GM23338 (cell line): ENCODE measurements around the gene CERS1. TPM values are rescaled to one million over a fixed set of nuclear protein-coding genes. Genes with fewer than 3 reads are reported as not detected.

Experiments
- ATAC-seq: fragments of 200-7000 bp; cut with Tn5 transposase; 3 replicates; pipeline ENCODE4 v1.9.1; 2020
- DNase-seq: peaks from one replicate; pipeline ENCODE4 v3.0.0-alpha.2; 2015; ENCODE audit warnings: low spot score
- H2AFZ ChIP-seq: fragments of 200-600 bp; sonication (generic); 2 replicates; pipeline ENCODE4 v1.8.0; 2016; ENCODE audit warnings: antibody characterized with exemption, mild to moderate bottlenecking, moderate library complexity
- H3F3A ChIP-seq: fragments of 200-600 bp; sonication (generic); replicated peaks from 2 replicates; pipeline ENCODE4 v1.8.0; 2017; ENCODE audit warnings: antibody characterized with exemption, mixed run types, low read depth
- H3K27ac ChIP-seq: fragments of 200-600 bp; sonication (generic); 2 replicates; pipeline ENCODE4 v1.6.1; 2016; ENCODE audit warnings: low read depth
- H3K27me3 ChIP-seq: fragments of 200-600 bp; sonication (generic); 2 replicates; pipeline ENCODE4 v1.8.0; 2016; ENCODE audit warnings: mild to moderate bottlenecking, mixed run types, moderate library complexity; ENCODE audit not compliant: insufficient read depth
- H3K36me3 ChIP-seq: fragments of 200-600 bp; sonication (generic); 2 replicates; pipeline ENCODE4 v1.8.0; 2016; ENCODE audit warnings: mild to moderate bottlenecking; ENCODE audit not compliant: insufficient read depth
- H3K4me1 ChIP-seq: fragments of 200-600 bp; sonication (generic); 2 replicates; pipeline ENCODE4 v1.8.0; 2016; ENCODE audit warnings: mild to moderate bottlenecking, moderate library complexity; ENCODE audit not compliant: insufficient read depth
- H3K4me2 ChIP-seq: fragments of 200-600 bp; sonication (generic); 2 replicates; pipeline ENCODE4 v1.7.1; 2017; ENCODE audit warnings: mixed run types
- H3K4me3 ChIP-seq: fragments of 200-600 bp; sonication (generic); 2 replicates; pipeline ENCODE4 v1.6.1; 2016; ENCODE audit warnings: mixed run types
- H3K79me2 ChIP-seq: fragments of 200-600 bp; sonication (generic); replicated peaks from 2 replicates; pipeline ENCODE4 v1.8.0; 2017; ENCODE audit warnings: mild to moderate bottlenecking; ENCODE audit not compliant: insufficient read depth
- H3K9me2 ChIP-seq: fragments of 200-600 bp; sonication (generic); 2 replicates; pipeline ENCODE4 v1.8.0; 2017; ENCODE audit not compliant: insufficient read depth
- H4K20me1 ChIP-seq: fragments of 200-600 bp; sonication (generic); replicated peaks from 2 replicates; pipeline ENCODE4 v1.8.0; 2017; ENCODE audit warnings: mild to moderate bottlenecking; ENCODE audit not compliant: insufficient read depth
- H3K27ac Mint-ChIP-seq: 2 replicates; pipeline ENCODE4 v1.8.0; 2020; ENCODE audit warnings: inconsistent platforms, mild to moderate bottlenecking, moderate library complexity, mixed read lengths
- H3K27me3 Mint-ChIP-seq: 3 replicates; pipeline ENCODE4 v1.8.0; 2022; ENCODE audit warnings: low read depth, mild to moderate bottlenecking, moderate library complexity, mixed read lengths, inconsistent platforms; ENCODE audit not compliant: insufficient read depth, poor library complexity
- H3K36me3 Mint-ChIP-seq: 3 replicates; pipeline ENCODE4 v1.8.0; 2021; ENCODE audit warnings: low read depth, mild to moderate bottlenecking, inconsistent platforms, moderate library complexity, mixed read lengths
- H3K4me1 Mint-ChIP-seq: 3 replicates; pipeline ENCODE4 v1.8.0; 2020; ENCODE audit warnings: mild to moderate bottlenecking, inconsistent platforms, mixed read lengths
- H3K4me3 Mint-ChIP-seq: 3 replicates; pipeline ENCODE4 v1.8.0; 2021; ENCODE audit warnings: moderate library complexity, mild to moderate bottlenecking, inconsistent platforms, mixed read lengths
- H3K9me3 Mint-ChIP-seq: 3 replicates; pipeline ENCODE4 v1.8.0; 2020; ENCODE audit warnings: moderate library complexity, mild to moderate bottlenecking, inconsistent platforms, mixed read lengths
- CREB1 ChIP-seq: fragments of 250-450 bp; sonication (Bioruptor Pico); IDR thresholded peaks from 2 replicates; pipeline ENCODE4 v1.5.0; 2020; ENCODE audit warnings: low read depth, mild to moderate bottlenecking, moderate library complexity
- EZH2 ChIP-seq: fragments of 200-600 bp; sonication (generic); IDR thresholded peaks from one replicate; pipeline ENCODE4 v1.8.0; 2017; ENCODE audit warnings: antibody characterized with exemption, mild to moderate bottlenecking, low read depth; ENCODE audit not compliant: unreplicated experiment
- EZH2phosphoT487 ChIP-seq: fragments of 200-600 bp; sonication (generic); IDR thresholded peaks from one replicate; pipeline ENCODE4 v1.8.1; 2018; ENCODE audit warnings: antibody characterized with exemption; ENCODE audit not compliant: unreplicated experiment
- JUNB ChIP-seq: IDR thresholded peaks from one replicate; pipeline ENCODE4 v1.6.1; 2016; ENCODE audit warnings: antibody characterized with exemption; ENCODE audit not compliant: unreplicated experiment
- NANOG ChIP-seq: IDR thresholded peaks from 2 replicates; pipeline ENCODE4 v1.6.1; 2016; ENCODE audit warnings: antibody characterized with exemption, borderline replicate concordance
- POLR2AphosphoS5 ChIP-seq: IDR thresholded peaks from 2 replicates; pipeline ENCODE4 v1.6.1; 2016; ENCODE audit warnings: antibody characterized with exemption, low read depth
- ZNF114 ChIP-seq: fragments of 250-450 bp; sonication (Bioruptor Pico); IDR thresholded peaks from 2 replicates; pipeline ENCODE4 v1.5.0; 2020; ENCODE audit warnings: mild to moderate bottlenecking, moderate library complexity
- ZNF331 ChIP-seq: fragments of 250-450 bp; sonication (Bioruptor Pico); IDR thresholded peaks from 2 replicates; pipeline ENCODE4 v1.5.0; 2020; ENCODE audit warnings: low read depth, mild to moderate bottlenecking, moderate library complexity
- ZNF462 ChIP-seq: fragments of 250-450 bp; sonication (Bioruptor Pico); IDR thresholded peaks from 2 replicates; pipeline ENCODE4 v1.5.0; 2020; ENCODE audit warnings: mild to moderate bottlenecking, moderate library complexity
- polyA plus RNA-seq: library from polyadenylated mRNA; unstranded; fragments of >200 nt; fragmentation: Nextera tagmentation; extraction: Ambion mirVana; gene quantifications from 2 replicates; pipeline ENCODE4 v1.2.1, GENCODE V29; 2016
- total RNA-seq: library from RNA; depleted of rRNA; stranded (reverse); fragments of >200 nt; shearing (Covaris generic); gene quantifications from 2 replicates; pipeline ENCODE4 v1.2.3, GENCODE V29; 2014
- TF ChIP-seq, protein P1 (sequence below), 2 experiments: fragments of 200-600 bp in 1 of 2; sonication (generic) in 1 of 2; conservative IDR thresholded peaks; 2 replicates each; pipeline versions ENCODE4 v1.5.1 to v1.6.1; 2016 to 2017; ENCODE audit warnings: antibody characterized with exemption in 2 of 2, low read depth in 2 of 2, mild to moderate bottlenecking in 2 of 2, moderate library complexity in 1 of 2
- TF ChIP-seq, protein P2 (sequence below): IDR thresholded peaks from 2 replicates; pipeline ENCODE4 v1.6.1; 2016; ENCODE audit warnings: antibody characterized with exemption
- TF ChIP-seq, protein P3 (sequence below): IDR thresholded peaks from one replicate; pipeline ENCODE4 v1.6.1; 2018; ENCODE audit warnings: antibody characterized with exemption; ENCODE audit not compliant: unreplicated experiment

Gene CERS1
- total and polyA plus RNA-seq, 2 experiments from 2014 or later: 11.1 to 12.2 TPM

DNA sequence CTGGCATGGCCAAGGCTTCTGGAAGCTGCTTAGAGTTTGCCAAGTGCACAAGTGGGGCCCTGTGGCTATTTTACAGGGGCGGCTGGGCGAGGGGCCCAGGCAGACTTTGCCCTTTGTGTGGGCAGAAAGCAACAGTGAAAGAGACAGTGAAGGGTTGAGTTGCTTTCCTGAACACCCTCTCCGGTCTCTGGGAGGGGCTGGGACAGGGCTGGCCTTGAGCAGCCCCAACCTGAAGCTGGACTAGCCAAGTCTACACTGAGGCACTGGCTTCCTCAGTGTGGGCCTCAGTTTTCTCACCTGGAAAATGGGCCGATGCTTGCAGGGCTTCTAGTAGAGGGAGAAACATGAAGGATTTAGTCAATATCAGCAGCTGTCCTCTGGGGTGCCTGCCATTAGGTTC, 47.5 kb upstream of the CERS1 start:
- H3K4me3 Mint-ChIP-seq: no peak overlapping the region
- peaks cover 20% of the 10 kb centered on the region for H3K27me3 Mint-ChIP-seq

More for the DNA sequence above, 47.5 kb upstream of the CERS1 start:
- no peak for ATAC-seq
- Histone ChIP-seq H3K4me1 (peaks cover 9% of the 10 kb centered on the region), H4K20me1 (no peaks in the 10 kb centered on the region), H3K27me3 (peaks cover 5% of the 10 kb centered on the region; the same call in 1 of the 2 replicates), H2AFZ (no peak overlapping the region), H3K4me3 (no peak overlapping the region), H3K4me2 (no peak overlapping the region), H3K36me3 (no peaks in the 10 kb centered on the region), H3K27ac (no peak overlapping the region), H3K9me2 (no peaks in the 10 kb centered on the region), H3F3A (peaks cover 7% of the 10 kb centered on the region; the same call in 1 of the 2 replicates), H3K79me2 (0 out of 2 replicates have a peak, but pooled peaks cover 3% of the 10 kb centered on the region)
- Mint-ChIP-seq H3K4me1 (peaks cover 21% of the 10 kb centered on the region), H3K36me3 (peaks cover 21% of the 10 kb centered on the region; the same call in 2 of the 3 replicates), H3K9me3 (no peaks in the 10 kb centered on the region), H3K27ac (no peak overlapping the region)
- no peak for DNase-seq
- TF ChIP-seq ZNF331 (CRISPR knock-in tag): no peak
- TF ChIP-seq, protein P1, sequence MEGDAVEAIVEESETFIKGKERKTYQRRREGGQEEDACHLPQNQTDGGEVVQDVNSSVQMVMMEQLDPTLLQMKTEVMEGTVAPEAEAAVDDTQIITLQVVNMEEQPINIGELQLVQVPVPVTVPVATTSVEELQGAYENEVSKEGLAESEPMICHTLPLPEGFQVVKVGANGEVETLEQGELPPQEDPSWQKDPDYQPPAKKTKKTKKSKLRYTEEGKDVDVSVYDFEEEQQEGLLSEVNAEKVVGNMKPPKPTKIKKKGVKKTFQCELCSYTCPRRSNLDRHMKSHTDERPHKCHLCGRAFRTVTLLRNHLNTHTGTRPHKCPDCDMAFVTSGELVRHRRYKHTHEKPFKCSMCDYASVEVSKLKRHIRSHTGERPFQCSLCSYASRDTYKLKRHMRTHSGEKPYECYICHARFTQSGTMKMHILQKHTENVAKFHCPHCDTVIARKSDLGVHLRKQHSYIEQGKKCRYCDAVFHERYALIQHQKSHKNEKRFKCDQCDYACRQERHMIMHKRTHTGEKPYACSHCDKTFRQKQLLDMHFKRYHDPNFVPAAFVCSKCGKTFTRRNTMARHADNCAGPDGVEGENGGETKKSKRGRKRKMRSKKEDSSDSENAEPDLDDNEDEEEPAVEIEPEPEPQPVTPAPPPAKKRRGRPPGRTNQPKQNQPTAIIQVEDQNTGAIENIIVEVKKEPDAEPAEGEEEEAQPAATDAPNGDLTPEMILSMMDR (conservative IDR thresholded peaks at IDR 0.05; ENCODE audit: low read depth in 2 of 2): no peak
- TF ChIP-seq EZH2: no peak
- TF ChIP-seq CREB1 (CRISPR knock-in tag): no peak
- TF ChIP-seq ZNF114 (CRISPR knock-in tag): no peak
- no peak for TF ChIP-seq NANOG
- no peak for TF ChIP-seq POLR2AphosphoS5
- TF ChIP-seq EZH2phosphoT487: no peak
- TF ChIP-seq JUNB: no peak
- no peak for TF ChIP-seq ZNF462 (CRISPR knock-in tag)
- TF ChIP-seq, protein P2, sequence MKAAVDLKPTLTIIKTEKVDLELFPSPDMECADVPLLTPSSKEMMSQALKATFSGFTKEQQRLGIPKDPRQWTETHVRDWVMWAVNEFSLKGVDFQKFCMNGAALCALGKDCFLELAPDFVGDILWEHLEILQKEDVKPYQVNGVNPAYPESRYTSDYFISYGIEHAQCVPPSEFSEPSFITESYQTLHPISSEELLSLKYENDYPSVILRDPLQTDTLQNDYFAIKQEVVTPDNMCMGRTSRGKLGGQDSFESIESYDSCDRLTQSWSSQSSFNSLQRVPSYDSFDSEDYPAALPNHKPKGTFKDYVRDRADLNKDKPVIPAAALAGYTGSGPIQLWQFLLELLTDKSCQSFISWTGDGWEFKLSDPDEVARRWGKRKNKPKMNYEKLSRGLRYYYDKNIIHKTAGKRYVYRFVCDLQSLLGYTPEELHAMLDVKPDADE: no peak
- TF ChIP-seq, protein P3, sequence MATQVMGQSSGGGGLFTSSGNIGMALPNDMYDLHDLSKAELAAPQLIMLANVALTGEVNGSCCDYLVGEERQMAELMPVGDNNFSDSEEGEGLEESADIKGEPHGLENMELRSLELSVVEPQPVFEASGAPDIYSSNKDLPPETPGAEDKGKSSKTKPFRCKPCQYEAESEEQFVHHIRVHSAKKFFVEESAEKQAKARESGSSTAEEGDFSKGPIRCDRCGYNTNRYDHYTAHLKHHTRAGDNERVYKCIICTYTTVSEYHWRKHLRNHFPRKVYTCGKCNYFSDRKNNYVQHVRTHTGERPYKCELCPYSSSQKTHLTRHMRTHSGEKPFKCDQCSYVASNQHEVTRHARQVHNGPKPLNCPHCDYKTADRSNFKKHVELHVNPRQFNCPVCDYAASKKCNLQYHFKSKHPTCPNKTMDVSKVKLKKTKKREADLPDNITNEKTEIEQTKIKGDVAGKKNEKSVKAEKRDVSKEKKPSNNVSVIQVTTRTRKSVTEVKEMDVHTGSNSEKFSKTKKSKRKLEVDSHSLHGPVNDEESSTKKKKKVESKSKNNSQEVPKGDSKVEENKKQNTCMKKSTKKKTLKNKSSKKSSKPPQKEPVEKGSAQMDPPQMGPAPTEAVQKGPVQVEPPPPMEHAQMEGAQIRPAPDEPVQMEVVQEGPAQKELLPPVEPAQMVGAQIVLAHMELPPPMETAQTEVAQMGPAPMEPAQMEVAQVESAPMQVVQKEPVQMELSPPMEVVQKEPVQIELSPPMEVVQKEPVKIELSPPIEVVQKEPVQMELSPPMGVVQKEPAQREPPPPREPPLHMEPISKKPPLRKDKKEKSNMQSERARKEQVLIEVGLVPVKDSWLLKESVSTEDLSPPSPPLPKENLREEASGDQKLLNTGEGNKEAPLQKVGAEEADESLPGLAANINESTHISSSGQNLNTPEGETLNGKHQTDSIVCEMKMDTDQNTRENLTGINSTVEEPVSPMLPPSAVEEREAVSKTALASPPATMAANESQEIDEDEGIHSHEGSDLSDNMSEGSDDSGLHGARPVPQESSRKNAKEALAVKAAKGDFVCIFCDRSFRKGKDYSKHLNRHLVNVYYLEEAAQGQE: no peak
